HepG2 (cell line): Measurements from ENCODE around the gene SYDE1. TPM values are rescaled to one million over a fixed set of nuclear protein-coding genes. Genes with fewer than 3 reads are reported as not detected.

Source experiments
- ATAC-seq: fragments of 200-7000 bp; cut with Tn5 transposase; 3 replicates; pipeline ENCODE4 v1.9.1; 2020; ENCODE audit warnings: mild to moderate bottlenecking, moderate library complexity
- BruUV-seq: library from RNA; stranded (reverse); fragments of 400-500 nt; replicated peaks from 2 replicates; lab custom pipeline; 2021; lab: Mats Ljungman, UMichigan
- CTCF ChIA-PET: fragments of 300-600 bp; formaldehyde crosslinking; extraction: SDS; loops from one replicate; lab custom pipeline; 2021; ENCODE audit warnings: low total read pairs, inconsistent platforms, low intra/inter-chr PET ratio; lab: Yijun Ruan, JAX
- POLR2A ChIA-PET: fragments of 350-600 bp; sonication (Branson Sonifier 250); formaldehyde crosslinking; loops from one replicate; lab custom pipeline; 2020; ENCODE audit warnings: antibody characterized with exemption, inconsistent platforms; lab: Yijun Ruan, JAX
- DNase-seq: peaks from one replicate; pipeline ENCODE4 v3.0.0-alpha.2; 2015; ENCODE audit warnings: low spot score
- FAIRE-seq: peaks from 3 replicates; lab custom pipeline; 2011; peaks lifted over from hg19 to GRCh38; lab: Jason Lieb, UNC
- H2AFZ ChIP-seq: one replicate; pipeline ENCODE4 v1.6.1; 2011; ENCODE audit warnings: low read length, inconsistent platforms
- H3K27ac ChIP-seq: fragments of 300-600 bp; 3 replicates; pipeline ENCODE4 v1.8.0; 2011; ENCODE audit warnings: mixed run types, mild to moderate bottlenecking, mixed read lengths, low read length, inconsistent platforms; ENCODE audit not compliant: insufficient read depth; ENCODE audit errors: extremely low read length
- H3K27me3 ChIP-seq, 2 experiments: fragments of 200-600 bp in 1 of 2; 2 replicates in 1 of 2; 3 replicates in 1 of 2; pipeline versions ENCODE4 v1.6.0 to v1.8.0; 2011; ENCODE audit warnings: low read length in 2 of 2, mild to moderate bottlenecking in 2 of 2, moderate library complexity in 2 of 2, inconsistent platforms in 1 of 2; ENCODE audit not compliant: insufficient read depth in 2 of 2, control insufficient read depth in 1 of 2
- H3K36me3 ChIP-seq, 2 experiments: fragments of 200-600 bp in 1 of 2; replicated peaks in 1 of 2; 2 replicates in 1 of 2; 3 replicates in 1 of 2; pipeline versions ENCODE4 v1.5.1 to v1.8.0; 2011; ENCODE audit warnings: low read length in 2 of 2, inconsistent platforms in 1 of 2; ENCODE audit not compliant: insufficient read depth in 2 of 2, control insufficient read depth in 1 of 2
- H3K4me1 ChIP-seq: 2 replicates; pipeline ENCODE4 v1.5.1; 2012; ENCODE audit warnings: low read length, inconsistent platforms; ENCODE audit not compliant: insufficient read depth
- H3K4me2 ChIP-seq: 2 replicates; pipeline ENCODE4 v1.6.0; 2011; ENCODE audit warnings: low read depth, low read length, inconsistent platforms
- H3K4me3 ChIP-seq, 3 experiments: fragments of 200-600 bp in 1 of 3; sonication (generic), shearing (Covaris generic) in 1 of 3; replicated peaks in 1 of 3; 2 replicates each; pipeline ENCODE4 v1.5.1; 2011 to 2016; ENCODE audit warnings: low read length in 3 of 3, inconsistent platforms in 2 of 3, low read depth in 2 of 3, mild to moderate bottlenecking in 2 of 3, control low read depth in 1 of 3, mixed read lengths in 1 of 3; ENCODE audit not compliant: insufficient read depth in 1 of 3
- H3K79me2 ChIP-seq: one replicate; pipeline ENCODE4 v1.6.1; 2011; ENCODE audit warnings: low read length, inconsistent platforms; ENCODE audit not compliant: insufficient read depth
- H3K9ac ChIP-seq: 2 replicates; pipeline ENCODE4 v1.6.0; 2011; ENCODE audit warnings: mild to moderate bottlenecking, low read depth, low read length, inconsistent platforms; ENCODE audit not compliant: insufficient read depth
- H3K9me3 ChIP-seq: 2 replicates; pipeline ENCODE4 v1.5.1; 2012; ENCODE audit warnings: mild to moderate bottlenecking, low read length
- H4K20me1 ChIP-seq: 2 replicates; pipeline ENCODE4 v1.6.0; 2011; ENCODE audit warnings: inconsistent platforms, mild to moderate bottlenecking, low read length, moderate library complexity; ENCODE audit not compliant: insufficient read depth
- GLI4 ChIP-seq: sonication (generic); formaldehyde crosslinking; IDR thresholded peaks from 2 replicates; pipeline ENCODE4 v1.5.1; 2020; ENCODE audit warnings: missing genetic modification reagents, mild to moderate bottlenecking, moderate library complexity, borderline replicate concordance
- HMG20B ChIP-seq: conservative IDR thresholded peaks from 2 replicates; pipeline ENCODE4 v1.6.1; 2016; ENCODE audit warnings: missing genetic modification reagents, missing compliant biosample characterization
- KMT2A ChIP-seq: sonication (generic); formaldehyde crosslinking; IDR thresholded peaks from 2 replicates; pipeline ENCODE4 v1.4.0; 2020; ENCODE audit warnings: missing genetic modification reagents
- NFYC ChIP-seq: IDR thresholded peaks from 2 replicates; pipeline ENCODE4 v1.6.1; 2016; ENCODE audit warnings: missing genetic modification reagents, missing compliant biosample characterization
- NR2F2 ChIP-seq: IDR thresholded peaks from 2 replicates; pipeline ENCODE4 v1.6.1; 2012; ENCODE audit warnings: low read depth, inconsistent platforms, borderline replicate concordance
- NR3C1 ChIP-seq: sonication (generic); formaldehyde crosslinking; IDR thresholded peaks from 2 replicates; pipeline ENCODE4 v1.4.0; 2020; ENCODE audit warnings: missing genetic modification reagents
- SAP130 ChIP-seq: IDR thresholded peaks from 2 replicates; pipeline ENCODE4 v1.6.1; 2016; ENCODE audit warnings: low read depth
- SP4 ChIP-seq: sonication (generic); formaldehyde crosslinking; IDR thresholded peaks from 2 replicates; pipeline ENCODE4 v1.8.1; 2023; ENCODE audit warnings: mild to moderate bottlenecking, missing genetic modification reagents
- TBX3 ChIP-seq: fragments of 450-650 bp; IDR thresholded peaks from 2 replicates; pipeline ENCODE4 v1.6.1; 2017; ENCODE audit warnings: antibody characterized with exemption, mild to moderate bottlenecking, inconsistent platforms, borderline replicate concordance
- ZBTB1 ChIP-seq: sonication (generic); formaldehyde crosslinking; IDR thresholded peaks from 2 replicates; pipeline ENCODE4 v1.4.0; 2020; ENCODE audit warnings: missing genetic modification reagents, borderline replicate concordance
- ZMAT3 ChIP-seq: sonication (generic); formaldehyde crosslinking; conservative IDR thresholded peaks from 2 replicates; pipeline ENCODE4 v1.7.0; 2021; ENCODE audit warnings: missing genetic modification reagents
- ZNF276 ChIP-seq: sonication (generic); formaldehyde crosslinking; IDR thresholded peaks from 2 replicates; pipeline ENCODE4 v1.4.0; 2020; ENCODE audit warnings: mild to moderate bottlenecking, low read depth, missing genetic modification reagents
- ZNF431 ChIP-seq: sonication (generic); formaldehyde crosslinking; IDR thresholded peaks from 2 replicates; pipeline ENCODE4 v1.9.0; 2022; ENCODE audit warnings: missing genetic modification reagents, low read depth, mild to moderate bottlenecking, borderline replicate concordance
- ZNF510 ChIP-seq: sonication (generic); formaldehyde crosslinking; IDR thresholded peaks from 2 replicates; pipeline ENCODE4 v1.4.0; 2020; ENCODE audit warnings: low read depth, mild to moderate bottlenecking, missing genetic modification reagents
- ZNF605 ChIP-seq: sonication (generic); formaldehyde crosslinking; IDR thresholded peaks from 2 replicates; pipeline ENCODE4 v1.8.0; 2022; ENCODE audit warnings: mild to moderate bottlenecking, missing genetic modification reagents
- ZNF776 ChIP-seq: sonication (generic); formaldehyde crosslinking; IDR thresholded peaks from 2 replicates; pipeline ENCODE4 v1.4.0; 2020; ENCODE audit warnings: mild to moderate bottlenecking, missing genetic modification reagents
- WGBS: methylation state at CpG from one replicate; pipeline ENCODE4 v1.1.6; 2017; ENCODE audit warnings: low lambda C conversion rate; 5-methylcytosine and 5-hydroxymethylcytosine counted together
- in situ Hi-C: cut with HindIII; loops from 2 replicates; pipeline ENCODE4 v1.10.0; 2017; ENCODE audit warnings: low pct_unique_long_range_greater_than_20kb; ENCODE audit not compliant: extremely low pct_ligation_motif_present
- intact Hi-C: fragments of 100-400 bp; cut with micrococcal nuclease; formaldehyde crosslinking; loops from one replicate; pipeline ENCODE4 v1.10.0; 2022; ENCODE audit not compliant: unreplicated experiment
- polyA plus RNA-seq, 8 experiments: library from polyadenylated mRNA; depleted of rRNA in 3 of 8; stranded (reverse) in 7 of 8; unstranded in 1 of 8; fragments of >200 nt; fragmentation: Illumina TruSeq in 4 of 8; extraction: Trizol in 4 of 8; gene quantifications; 2 replicates each; pipeline versions ENCODE4 v1.2.1 to v1.2.3, GENCODE V29; 2011 to 2016; ENCODE audit warnings: low read depth in 4 of 8, missing spikeins in 1 of 8, mixed read lengths in 1 of 8; ENCODE audit not compliant: insufficient read depth in 1 of 8
- total RNA-seq, 5 experiments: library from RNA; depleted of rRNA; stranded (reverse); fragments of >200 nt; fragmentation: Illumina TruSeq; extraction: Trizol; gene quantifications; 2 replicates each; pipeline ENCODE4 v1.2.3, GENCODE V29; 2016; ENCODE audit warnings: low read depth in 1 of 5
- TF ChIP-seq, protein P1 (sequence below): sonication (generic); formaldehyde crosslinking; IDR thresholded peaks from 2 replicates; pipeline ENCODE4 v1.5.0; 2020; ENCODE audit warnings: mild to moderate bottlenecking, missing genetic modification reagents, borderline replicate concordance
- TF ChIP-seq, protein P2 (sequence below): sonication (generic); formaldehyde crosslinking; IDR thresholded peaks from 2 replicates; pipeline ENCODE4 v1.5.0; 2020; ENCODE audit warnings: mild to moderate bottlenecking, missing genetic modification reagents

The SYDE1 gene
- total and polyA plus RNA-seq, 2 of the 13 experiments (the other 11 are each of a cell fraction or from before 2014, with no cell fraction given) = 4.3 to 13.6 TPM

- Histone ChIP-seq H2AFZ (no peak overlapping the region), H3K4me1 (peaks cover 18% of the 10 kb centered on the region), H3K79me2 (peaks cover 7% of the 10 kb centered on the region), H3K4me2 (no peak overlapping the region), H3K36me3 (no peaks in the 10 kb centered on the region), H3K27ac (no peak overlapping the region), H3K9ac (no peak overlapping the region), H3K4me3 (no peak overlapping the region), H3K27me3 (no peaks in the 10 kb centered on the region), H4K20me1 (no peaks in the 10 kb centered on the region), H3K9me3 (peaks cover 5% of the 10 kb centered on the region; the same call in 1 of the 2 replicates)
- TF ChIP-seq NR2F2 (no peak), TBX3 (no peak), ZNF276 (CRISPR knock-in tag) (no peak), ZNF776 (CRISPR knock-in tag) (no peak), SAP130 (CRISPR knock-in tag) (no peak), ZNF510 (CRISPR knock-in tag) (no peak), ZMAT3 (CRISPR knock-in tag) (no peak), SP4 (no peak), ZBTB1 (CRISPR knock-in tag) (no peak), GLI4 (CRISPR knock-in tag) (no peak), ZNF431 (CRISPR knock-in tag) (no peak), HMG20B (CRISPR knock-in tag) (no peak), KMT2A (CRISPR knock-in tag) (no peak), NFYC (no peak), NR3C1 (CRISPR knock-in tag) (no peak), ZNF605 (CRISPR knock-in tag) (no peak)
- TF ChIP-seq, protein P1, sequence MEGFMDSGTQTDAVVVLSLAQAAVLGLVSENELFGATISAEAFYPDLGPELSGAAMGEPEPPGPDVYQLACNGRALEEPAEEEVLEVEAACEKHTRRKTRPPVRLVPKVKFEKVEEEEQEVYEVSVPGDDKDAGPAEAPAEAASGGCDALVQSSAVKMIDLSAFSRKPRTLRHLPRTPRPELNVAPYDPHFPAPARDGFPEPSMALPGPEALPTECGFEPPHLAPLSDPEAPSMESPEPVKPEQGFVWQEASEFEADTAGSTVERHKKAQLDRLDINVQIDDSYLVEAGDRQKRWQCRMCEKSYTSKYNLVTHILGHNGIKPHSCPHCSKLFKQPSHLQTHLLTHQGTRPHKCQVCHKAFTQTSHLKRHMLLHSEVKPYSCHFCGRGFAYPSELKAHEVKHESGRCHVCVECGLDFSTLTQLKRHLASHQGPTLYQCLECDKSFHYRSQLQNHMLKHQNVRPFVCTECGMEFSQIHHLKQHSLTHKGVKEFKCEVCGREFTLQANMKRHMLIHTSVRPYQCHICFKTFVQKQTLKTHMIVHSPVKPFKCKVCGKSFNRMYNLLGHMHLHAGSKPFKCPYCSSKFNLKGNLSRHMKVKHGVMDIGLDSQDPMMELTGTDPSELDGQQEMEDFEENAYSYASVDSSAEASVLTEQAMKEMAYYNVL (CRISPR knock-in tag) = no peak
- TF ChIP-seq, protein P2, sequence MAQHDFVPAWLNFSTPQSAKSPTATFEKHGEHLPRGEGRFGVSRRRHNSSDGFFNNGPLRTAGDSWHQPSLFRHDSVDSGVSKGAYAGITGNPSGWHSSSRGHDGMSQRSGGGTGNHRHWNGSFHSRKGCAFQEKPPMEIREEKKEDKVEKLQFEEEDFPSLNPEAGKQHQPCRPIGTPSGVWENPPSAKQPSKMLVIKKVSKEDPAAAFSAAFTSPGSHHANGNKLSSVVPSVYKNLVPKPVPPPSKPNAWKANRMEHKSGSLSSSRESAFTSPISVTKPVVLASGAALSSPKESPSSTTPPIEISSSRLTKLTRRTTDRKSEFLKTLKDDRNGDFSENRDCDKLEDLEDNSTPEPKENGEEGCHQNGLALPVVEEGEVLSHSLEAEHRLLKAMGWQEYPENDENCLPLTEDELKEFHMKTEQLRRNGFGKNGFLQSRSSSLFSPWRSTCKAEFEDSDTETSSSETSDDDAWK (CRISPR knock-in tag) = no peak
- DNase-seq (no peak), ATAC-seq (no peak), FAIRE-seq (no peak)
- POLR2A ChIA-PET = no interaction called here
- CTCF ChIA-PET = no interaction called here
- intact Hi-C loops = no loop called here
- WGBS = 0% methylated on average over 1 of the region's 1 CpG
- BruUV-seq = no TSS peak
- in situ Hi-C loops = no loop called here
These were observed 3.2 kb upstream of the SYDE1 start for GRCh38 chr19:15104003-15104402.
